Spinal cord (tissue), 10 donors: ENCODE results near the gene P2RY13. TPM values are rescaled to one million over a fixed set of nuclear protein-coding genes. Genes with fewer than 3 reads are reported as not detected.

Experiments used
- DNase-seq, 6 donors: peaks; one replicate each; pipeline versions ENCODE4 v3.0.0 to v3.0.0-alpha.2; 2013 to 2015; ENCODE audit warnings: low spot score in 6 of 6, low read depth in 4 of 6
- H3K27ac ChIP-seq: one replicate; pipeline ENCODE4 v1.5.1; 2013; ENCODE audit warnings: low read depth, low read length, control low read depth
- H3K27me3 ChIP-seq: one replicate; pipeline ENCODE4 v1.6.1; 2013; ENCODE audit warnings: low read length; ENCODE audit not compliant: control insufficient read depth, insufficient read depth
- H3K36me3 ChIP-seq: one replicate; pipeline ENCODE4 v1.6.1; 2013; ENCODE audit warnings: low read length; ENCODE audit not compliant: control insufficient read depth, insufficient read depth
- H3K4me1 ChIP-seq: one replicate; pipeline ENCODE4 v1.6.1; 2013; ENCODE audit warnings: low read length; ENCODE audit not compliant: control insufficient read depth, insufficient read depth
- H3K4me3 ChIP-seq: one replicate; pipeline ENCODE4 v1.5.1; 2013; ENCODE audit warnings: low read depth, low read length, control low read depth
- H3K9me3 ChIP-seq: one replicate; pipeline ENCODE4 v1.6.1; 2013; ENCODE audit warnings: low read length; ENCODE audit not compliant: control insufficient read depth, insufficient read depth
- WGBS: methylation state at CpG from one replicate; pipeline ENCODE4 v1.1.5; 2013; ENCODE audit warnings: missing lambda C conversion rate; ENCODE audit not compliant: insufficient coverage; 5-methylcytosine and 5-hydroxymethylcytosine counted together
- polyA plus RNA-seq, 2 donors: library from polyadenylated mRNA; unstranded; fragments of 120-200 nt; gene quantifications; one replicate each; pipeline ENCODE4 v1.2.1, GENCODE V29; 2013; ENCODE audit not compliant: insufficient read length in 2 of 2
- total RNA-seq, 2 donors: library from RNA; depleted of rRNA in 1 of 2; stranded (reverse); fragments of 120-200 nt in 1 of 2; fragments of >200 nt in 1 of 2; gene quantifications; one replicate each; pipeline versions ENCODE4 v1.2.3 to v1.2.4, GENCODE V29; 2013 to 2014
- donor health status: healthy.

Gene P2RY13
- total and polyA plus RNA-seq, 4 donors, result 5.8 to 15.3 (median 9.0) TPM

GRCh38 chr3:151314593-151314992, 14.8 kb downstream of the P2RY13 start:
- Histone ChIP-seq H3K9me3 (no peaks in the 10 kb centered on the region), H3K36me3 (no peaks in the 10 kb centered on the region), H3K4me3 (no peak overlapping the region), H3K27ac (no peak overlapping the region), H3K27me3 (no peaks in the 10 kb centered on the region), H3K4me1 (no peaks in the 10 kb centered on the region)
- 100% methylated on average over 3 of the region's 5 CpGs for WGBS
- no peak for DNase-seq

GRCh38 chr3:151314137-151314536, 15.2 kb downstream of the P2RY13 start:
- no peaks in the 10 kb centered on the region for H3K36me3 ChIP-seq
- 83% methylated on average over 1 of the region's 2 CpGs for WGBS

GRCh38 chr3:151312972-151313371, 16.4 kb downstream of the P2RY13 start:
- 100% methylated on average over 2 of the region's 3 CpGs for WGBS
- H3K27me3 ChIP-seq, result no peaks in the 10 kb centered on the region
- no peaks in the 10 kb centered on the region for H3K36me3 ChIP-seq
- no peaks in the 10 kb centered on the region for H3K9me3 ChIP-seq
- DNase-seq, result no peak
- no peaks in the 10 kb centered on the region for H3K4me1 ChIP-seq
- no peak overlapping the region for H3K4me3 ChIP-seq
- H3K27ac ChIP-seq, result no peak overlapping the region

More at GRCh38 chr3:151314137-151314536, 15.2 kb downstream of the P2RY13 start:
- no peak overlapping the region for H3K27ac ChIP-seq
- H3K27me3 ChIP-seq, result no peaks in the 10 kb centered on the region
- H3K9me3 ChIP-seq, result no peaks in the 10 kb centered on the region
- no peak for DNase-seq
- H3K4me1 ChIP-seq, result no peaks in the 10 kb centered on the region
- H3K4me3 ChIP-seq, result no peak overlapping the region

GRCh38 chr3:151309566-151309965, 19.8 kb downstream of the P2RY13 start:
- WGBS, result 100% methylated on average over 1 of the region's 2 CpGs
- Histone ChIP-seq H3K36me3 (no peaks in the 10 kb centered on the region), H3K4me3 (no peak overlapping the region), H3K4me1 (peaks cover under 1% of the 10 kb centered on the region), H3K27ac (no peak overlapping the region), H3K9me3 (no peaks in the 10 kb centered on the region), H3K27me3 (no peaks in the 10 kb centered on the region)
- DNase-seq, result no peak

GRCh38 chr3:151307583-151308488, 21.5 kb downstream of the P2RY13 start:
- Histone ChIP-seq H3K4me3 (no peak overlapping the region), H3K27ac (no peak overlapping the region), H3K36me3 (no peaks in the 10 kb centered on the region), H3K27me3 (no peaks in the 10 kb centered on the region), H3K4me1 (peaks cover 5% of the 10 kb centered on the region), H3K9me3 (no peaks in the 10 kb centered on the region)
- WGBS, result no CpG with 5 or more reads among the region's 1 CpG
- no peak for DNase-seq

GRCh38 chr3:151307131-151307530, 22.2 kb downstream of the P2RY13 start:
- no peaks in the 10 kb centered on the region for H3K27me3 ChIP-seq
- no peak overlapping the region for H3K4me3 ChIP-seq
- no peaks in the 10 kb centered on the region for H3K36me3 ChIP-seq
- H3K4me1 ChIP-seq, result peaks cover 5% of the 10 kb centered on the region
- no peak overlapping the region for H3K27ac ChIP-seq
- H3K9me3 ChIP-seq, result no peaks in the 10 kb centered on the region
- DNase-seq, result no peak

GRCh38 chr3:151306168-151306810, 23.1 kb downstream of the P2RY13 start:
- H3K36me3 ChIP-seq, result no peaks in the 10 kb centered on the region
- no peak overlapping the region for H3K4me3 ChIP-seq
- no peak for DNase-seq
- H3K4me1 ChIP-seq, result peaks cover 5% of the 10 kb centered on the region
- no peaks in the 10 kb centered on the region for H3K27me3 ChIP-seq
- 20% methylated on average over 1 of the region's 6 CpGs for WGBS
- H3K9me3 ChIP-seq, result no peaks in the 10 kb centered on the region
- H3K27ac ChIP-seq, result no peak overlapping the region

GRCh38 chr3:151305775-151306151, 23.6 kb downstream of the P2RY13 start:
- DNase-seq, result no peak
- WGBS, result 75% methylated on average over 2 of the region's 4 CpGs
- Histone ChIP-seq H3K36me3 (no peaks in the 10 kb centered on the region), H3K4me3 (no peak overlapping the region), H3K4me1 (peaks cover 5% of the 10 kb centered on the region), H3K27ac (no peak overlapping the region), H3K27me3 (no peaks in the 10 kb centered on the region), H3K9me3 (no peaks in the 10 kb centered on the region)

GRCh38 chr3:151305060-151305774, 24.1 kb downstream of the P2RY13 start:
- H3K4me1 ChIP-seq, result peaks cover 5% of the 10 kb centered on the region
- H3K27ac ChIP-seq, result no peak overlapping the region
- H3K9me3 ChIP-seq, result no peaks in the 10 kb centered on the region
- no peaks in the 10 kb centered on the region for H3K27me3 ChIP-seq
- H3K4me3 ChIP-seq, result no peak overlapping the region
- H3K36me3 ChIP-seq, result no peaks in the 10 kb centered on the region
- DNase-seq, result peak in 1 of 6 donors; percentile 48
- WGBS, result 67% methylated on average over 3 of the region's 7 CpGs
